Measurements from ENCODE around the gene SLC6A15. TPM values are rescaled to one million over a fixed set of nuclear protein-coding genes. Genes with fewer than 3 reads are reported as not detected.

Gene SLC6A15
- total and polyA plus RNA-seq, 2 donors (not counting 1 experiment from before 2014, with no cell fraction given): 0.39 TPM; not detected in 1

DNA sequence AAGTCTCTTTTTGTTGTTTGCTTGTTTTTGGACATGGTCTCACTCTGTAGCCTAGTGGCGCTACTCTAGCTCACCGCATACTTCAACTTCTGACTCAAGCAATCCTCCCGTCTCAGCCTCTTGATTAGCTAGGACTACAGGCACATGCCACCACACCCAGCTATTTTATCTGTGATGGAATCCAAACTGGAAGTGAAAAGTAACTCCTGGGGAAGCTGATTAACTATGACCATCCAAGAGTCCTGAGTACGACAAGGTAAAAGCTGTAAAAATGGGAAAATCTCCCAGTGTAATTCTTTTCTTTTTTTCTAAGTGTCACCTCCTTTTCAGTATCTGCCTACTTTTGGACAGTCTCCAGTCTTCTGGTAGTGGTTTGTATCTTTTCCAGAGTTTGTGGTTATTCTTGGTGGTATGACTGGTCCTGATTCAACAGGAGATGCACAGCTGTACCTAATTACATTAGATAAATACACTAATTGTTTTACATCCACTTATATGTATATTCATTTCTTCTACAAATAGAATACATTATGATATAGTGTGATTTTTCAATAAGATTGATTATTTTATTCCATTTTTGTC is 97.8 kb downstream of the SLC6A15 start:
- no peak overlapping the region for H3K27ac ChIP-seq (ENCODE audit: low read length in 2 of 2)
- H3K27ac Mint-ChIP-seq: no peak overlapping the region
- no CpG with 5 or more reads among the region's 4 CpGs for WGBS (ENCODE audit: insufficient coverage)

More for the DNA sequence above, 97.8 kb downstream of the SLC6A15 start:
- ChIA-PET POLR2A (no interaction called here), CTCF (no interaction called here)
- no peak for ATAC-seq (ENCODE audit: low read depth)
- no peaks in the 10 kb centered on the region for H3K9me3 ChIP-seq (ENCODE audit: control extremely low read depth in 1 of 3, control insufficient read depth in 2 of 3, insufficient read depth in 1 of 3, low read length in 2 of 3)
- intact Hi-C loops (cut with micrococcal nuclease): no loop called here
- H3K36me3 ChIP-seq (replicated peaks in 1 of 2; ENCODE audit: control extremely low read depth in 1 of 2, control insufficient read depth in 1 of 2, extremely low read depth in 1 of 2, insufficient read depth in 2 of 2, low read length in 1 of 2): no peaks in the 10 kb centered on the region
- H3K27me3 ChIP-seq (replicated peaks in 1 of 4; ENCODE audit: control extremely low read depth in 1 of 4, control insufficient read depth in 3 of 4, insufficient read depth in 4 of 4, low read length in 3 of 4): no peaks in the 10 kb centered on the region
- H4K20me1 ChIP-seq (ENCODE audit: control insufficient read depth, insufficient read depth, low read length, poor library complexity, severe bottlenecking): no peaks in the 10 kb centered on the region
- no peak overlapping the region for H3K4me3 Mint-ChIP-seq
- H2AFZ ChIP-seq (ENCODE audit: insufficient read depth, low read depth, low read length, poor library complexity, severe bottlenecking): no peak overlapping the region
- H3K9me3 Mint-ChIP-seq (ENCODE audit: insufficient read depth): no peaks in the 10 kb centered on the region
- no peak for DNase-seq
- no peaks in the 10 kb centered on the region for H3K27me3 Mint-ChIP-seq
- no peak overlapping the region for H3K4me3 ChIP-seq (ENCODE audit: control extremely low read depth in 1 of 5, extremely low read depth in 1 of 5, insufficient read depth in 1 of 5, low read depth in 2 of 5, low read length in 4 of 5)
- H3K79me2 ChIP-seq (ENCODE audit: control insufficient read depth, insufficient read depth, low read length): no peaks in the 10 kb centered on the region
- no peak overlapping the region for H3K4me2 ChIP-seq (replicated peaks; ENCODE audit: low read depth, low read length, poor library complexity, severe bottlenecking)
- TF ChIP-seq, protein P1, sequence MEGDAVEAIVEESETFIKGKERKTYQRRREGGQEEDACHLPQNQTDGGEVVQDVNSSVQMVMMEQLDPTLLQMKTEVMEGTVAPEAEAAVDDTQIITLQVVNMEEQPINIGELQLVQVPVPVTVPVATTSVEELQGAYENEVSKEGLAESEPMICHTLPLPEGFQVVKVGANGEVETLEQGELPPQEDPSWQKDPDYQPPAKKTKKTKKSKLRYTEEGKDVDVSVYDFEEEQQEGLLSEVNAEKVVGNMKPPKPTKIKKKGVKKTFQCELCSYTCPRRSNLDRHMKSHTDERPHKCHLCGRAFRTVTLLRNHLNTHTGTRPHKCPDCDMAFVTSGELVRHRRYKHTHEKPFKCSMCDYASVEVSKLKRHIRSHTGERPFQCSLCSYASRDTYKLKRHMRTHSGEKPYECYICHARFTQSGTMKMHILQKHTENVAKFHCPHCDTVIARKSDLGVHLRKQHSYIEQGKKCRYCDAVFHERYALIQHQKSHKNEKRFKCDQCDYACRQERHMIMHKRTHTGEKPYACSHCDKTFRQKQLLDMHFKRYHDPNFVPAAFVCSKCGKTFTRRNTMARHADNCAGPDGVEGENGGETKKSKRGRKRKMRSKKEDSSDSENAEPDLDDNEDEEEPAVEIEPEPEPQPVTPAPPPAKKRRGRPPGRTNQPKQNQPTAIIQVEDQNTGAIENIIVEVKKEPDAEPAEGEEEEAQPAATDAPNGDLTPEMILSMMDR (IDR thresholded peaks at IDR 0.05): no peak
- TF ChIP-seq EZH2 (IDR thresholded peaks at IDR 0.05; ENCODE audit: borderline replicate concordance, insufficient read depth, low read depth, low read length, poor library complexity, severe bottlenecking): no peak
- H3K4me1 Mint-ChIP-seq: no peaks in the 10 kb centered on the region
- no peak overlapping the region for H3K9ac ChIP-seq (ENCODE audit: low read length)
- H3K4me1 ChIP-seq (ENCODE audit: control insufficient read depth in 2 of 2, insufficient read depth in 2 of 2, low read length in 2 of 2): no peaks in the 10 kb centered on the region

All from B cell (primary cell).